22Rv1 (cell line): ENCODE data around the gene MEIOB.
"Not testable (repeated sequence)": the region's sequence is repeated elsewhere in the genome, so short reads cannot be mapped to it uniquely, and the experiment has no call there.

ENCODE experiments used
- H3K27ac ChIP-seq: fragments of 450-650 bp; 2 replicates; pipeline ENCODE4 v1.5.1; 2017
- CTCF ChIP-seq: fragments of 450-650 bp; IDR thresholded peaks from 2 replicates; pipeline ENCODE4 v1.5.1; 2017; ENCODE audit warnings: mild to moderate bottlenecking
- ZFX ChIP-seq: fragments of 450-650 bp; IDR thresholded peaks from 2 replicates; pipeline ENCODE4 v1.6.1; 2017; ENCODE audit warnings: antibody characterized with exemption, borderline replicate concordance

Gene MEIOB

DNA sequence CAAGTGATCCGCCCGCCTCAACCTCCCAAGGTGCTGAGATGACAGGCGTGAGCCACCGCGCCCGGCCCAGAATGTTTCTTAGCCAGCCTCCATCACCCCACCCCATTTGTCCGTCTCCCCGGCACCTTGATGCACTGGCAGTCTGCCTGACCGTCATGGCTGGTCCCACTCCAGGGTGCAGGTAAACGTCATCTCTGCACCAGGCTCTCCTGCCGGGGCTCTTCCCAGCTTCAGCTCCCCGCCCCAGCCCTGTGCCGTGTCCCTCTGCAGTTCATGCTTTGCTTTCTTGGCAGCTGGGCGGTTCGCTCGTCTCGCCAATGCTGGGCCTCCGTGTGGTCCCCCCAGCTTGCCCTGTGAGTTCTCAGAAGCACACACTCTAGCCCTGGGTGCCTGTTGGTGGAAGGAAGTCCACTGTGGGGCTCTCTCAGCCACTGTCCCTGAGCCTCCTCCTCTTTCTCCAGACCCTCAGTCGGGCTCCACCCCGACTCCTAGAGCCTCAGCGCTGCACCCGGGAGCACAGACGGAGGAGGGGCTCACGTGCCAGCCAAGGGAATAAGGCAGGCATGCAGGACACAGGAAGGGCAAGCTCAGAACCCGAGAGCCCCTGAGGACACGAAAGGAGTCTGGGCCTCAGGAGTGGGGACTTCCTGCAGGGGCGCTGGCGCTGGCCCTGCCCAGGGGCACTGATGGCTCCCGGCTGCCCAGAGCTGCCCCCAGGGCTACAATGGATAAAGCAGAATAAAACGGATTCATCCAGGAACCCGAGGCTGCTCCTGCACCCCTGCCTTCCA is 34.3 kb upstream of the MEIOB start:
- no peak overlapping the region for H3K27ac ChIP-seq
- TF ChIP-seq CTCF (no peak), ZFX (no peak)

DNA sequence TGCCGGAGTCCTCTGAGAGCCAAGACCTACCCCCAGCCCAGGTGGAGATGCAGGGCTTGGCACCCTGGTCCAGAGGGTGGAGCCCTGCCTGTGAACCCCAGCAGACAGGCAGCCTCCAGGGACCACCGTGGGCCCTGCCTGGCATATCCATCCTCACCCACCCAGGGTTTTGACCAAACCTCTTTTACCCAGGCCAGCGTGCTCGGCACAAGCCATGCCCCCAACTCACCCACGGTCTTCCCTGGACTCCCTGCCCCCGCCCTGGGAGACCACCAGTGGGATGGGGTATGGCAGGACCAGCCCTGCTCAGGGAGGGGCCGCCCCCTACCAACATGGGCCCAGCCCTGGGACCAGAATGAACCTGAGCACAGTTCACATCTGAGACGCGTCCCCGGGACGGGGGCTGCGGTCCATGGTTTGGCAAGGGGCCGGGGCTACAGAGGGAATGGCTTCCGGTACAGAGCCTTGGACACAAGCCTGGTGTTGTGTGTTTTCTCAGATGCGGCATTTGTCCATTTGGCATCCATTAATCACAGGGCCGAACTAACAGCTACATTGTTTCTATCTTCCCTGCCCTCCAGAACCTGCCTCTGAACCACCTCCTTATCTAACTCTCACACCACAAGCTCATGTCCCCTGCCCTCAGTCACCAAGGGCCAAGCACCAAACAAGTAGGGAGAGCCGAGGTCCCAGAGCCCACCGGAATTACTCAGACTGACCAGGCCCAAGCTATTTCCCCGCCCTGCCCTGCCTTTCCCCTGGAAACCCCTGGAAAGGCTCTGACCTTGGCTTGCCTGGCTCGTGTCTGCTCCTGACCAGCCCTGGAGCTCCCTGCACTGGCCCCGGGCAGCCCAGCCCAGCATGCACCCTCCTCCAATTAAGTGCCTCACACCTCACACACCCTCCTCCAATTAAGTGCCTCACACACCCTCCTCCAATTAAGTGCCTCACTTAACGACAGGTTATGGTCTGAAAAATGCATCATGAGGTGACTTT is 32.2 kb upstream of the MEIOB start:
- no peak for TF ChIP-seq ZFX
- no peak for TF ChIP-seq CTCF
- no peak overlapping the region for H3K27ac ChIP-seq

DNA sequence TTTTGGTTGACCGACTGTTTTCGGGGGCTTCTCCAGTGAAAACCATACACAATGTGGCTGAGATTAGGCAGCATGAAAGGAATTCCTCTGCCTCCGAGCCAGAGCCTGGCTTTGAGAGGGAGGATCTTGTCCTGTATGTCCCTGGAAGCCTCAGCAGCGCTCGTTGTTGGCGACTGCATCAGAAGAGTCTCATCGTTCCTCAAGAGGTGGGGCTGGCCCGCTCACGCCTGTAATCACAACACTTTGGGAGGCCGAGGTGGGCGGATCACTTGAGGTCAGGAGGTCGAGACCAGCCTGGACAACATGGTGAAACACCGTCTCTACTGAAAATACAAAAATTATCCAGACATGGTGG is 31.2 kb upstream of the MEIOB start:
- no peak for TF ChIP-seq ZFX
- no peak for TF ChIP-seq CTCF
- H3K27ac ChIP-seq, result no peak overlapping the region

DNA sequence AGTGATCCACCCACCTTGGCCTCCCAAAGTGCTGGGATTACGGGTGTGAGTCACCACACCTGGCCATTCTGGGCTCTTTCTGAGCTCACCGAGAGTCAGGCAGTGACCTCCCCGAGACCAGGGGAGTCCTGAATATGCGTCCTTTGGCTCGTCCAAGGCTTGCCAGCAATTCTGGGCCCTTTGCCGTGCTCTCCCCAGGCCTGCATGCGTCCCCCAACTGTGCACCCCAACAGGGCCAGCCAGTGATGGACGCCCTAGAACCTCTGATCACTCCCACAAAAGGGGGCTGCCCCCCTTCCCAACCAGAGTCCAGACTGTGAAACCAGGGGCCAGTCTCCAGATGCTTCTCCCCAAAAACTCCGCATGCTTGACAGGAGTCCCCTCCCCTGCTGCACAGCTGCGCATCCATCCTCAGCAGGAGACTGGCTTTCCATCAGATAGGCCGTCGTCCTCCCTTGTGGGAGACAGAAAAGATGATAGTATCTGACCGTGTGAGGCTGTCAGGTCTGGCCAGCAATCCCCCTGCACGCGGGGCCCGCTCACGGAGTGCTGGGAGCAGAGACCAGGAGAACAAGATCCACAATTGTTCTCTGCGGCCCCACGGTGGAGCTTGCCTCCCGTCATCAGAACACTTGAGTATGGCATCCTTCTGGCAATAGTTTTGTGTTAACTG is 30.7 kb upstream of the MEIOB start:
- no peak for TF ChIP-seq ZFX
- TF ChIP-seq CTCF, result no peak

GRCh38 chr16:1900452-1900774 is 28.4 kb upstream of the MEIOB start:
- H3K27ac ChIP-seq, result no peak overlapping the region
- no peak for TF ChIP-seq ZFX
- no peak for TF ChIP-seq CTCF

More for the DNA sequence above, 30.7 kb upstream of the MEIOB start:
- no peak overlapping the region for H3K27ac ChIP-seq

DNA sequence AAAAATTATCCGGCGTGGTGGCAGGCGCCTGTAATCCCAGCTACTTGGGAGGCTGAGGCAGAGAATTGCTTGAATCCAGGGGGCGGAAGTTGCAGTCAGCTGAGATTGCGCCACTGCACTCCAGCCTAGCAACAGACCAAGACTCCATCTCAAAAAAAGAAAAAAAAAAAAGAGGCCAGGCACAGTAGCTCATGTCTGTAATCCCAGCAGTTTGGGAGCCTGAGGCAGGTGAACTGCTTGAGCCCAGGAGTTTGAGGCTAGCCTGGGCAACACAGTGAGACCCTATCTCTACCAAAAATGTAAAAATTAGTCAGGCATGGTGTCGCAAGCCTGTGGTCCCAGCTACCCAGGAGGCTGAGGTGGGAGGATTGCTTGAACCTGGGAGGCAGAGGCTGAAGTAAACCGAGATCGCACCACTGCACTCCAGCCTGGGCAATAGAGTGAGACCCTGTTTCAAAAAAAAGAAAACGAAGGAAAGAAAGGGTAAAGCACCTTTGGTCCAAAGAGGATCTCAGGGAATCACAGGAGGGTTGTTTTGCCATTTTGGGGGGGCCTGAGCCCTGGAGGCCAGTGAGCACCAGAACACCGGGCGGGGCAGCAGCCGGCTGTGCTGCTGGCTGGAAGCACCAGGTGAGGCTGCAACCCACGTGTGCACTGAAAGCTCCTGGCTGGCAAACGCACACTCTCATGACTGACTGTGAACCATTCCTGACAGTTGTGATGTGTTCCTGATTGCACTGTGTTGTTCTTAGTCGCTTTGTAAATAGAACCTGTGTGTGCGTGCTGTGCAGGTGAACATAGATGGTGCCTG is 27.9 kb upstream of the MEIOB start:
- TF ChIP-seq ZFX (no peak), CTCF (no peak; the same call in 1 of the 2 replicates)

GRCh38 chr16:1897692-1898091 is 25.7 kb upstream of the MEIOB start:
- not testable (repeated sequence) for H3K27ac ChIP-seq

More for the DNA sequence above, 27.9 kb upstream of the MEIOB start:
- H3K27ac ChIP-seq, result no peak overlapping the region
